Panc1 (cell line): ENCODE measurements around the gene RORC. TPM values are rescaled to one million over a fixed set of nuclear protein-coding genes. Genes with fewer than 3 reads are reported as not detected.

ENCODE experiments used
- ATAC-seq: fragments of 200-7000 bp; cut with Tn5 transposase; 2 replicates; pipeline ENCODE4 v1.9.1; 2020; ENCODE audit warnings: mild to moderate bottlenecking, moderate library complexity
- BruUV-seq: library from RNA; stranded (reverse); fragments of 400-500 nt; replicated peaks from 2 replicates; lab custom pipeline; 2021; lab: Mats Ljungman, UMichigan
- CTCF ChIA-PET: fragments of 300-600 bp; sonication (Branson Sonifier 250); formaldehyde crosslinking; loops from one replicate; lab custom pipeline; 2022; ENCODE audit warnings: antibody characterized with exemption; lab: Charles Lee
- POLR2A ChIA-PET: fragments of 300-600 bp; sonication (Branson Sonifier 250); formaldehyde crosslinking; loops from one replicate; lab custom pipeline; 2022; ENCODE audit warnings: antibody characterized with exemption; lab: Charles Lee
- DNase-seq: peaks from one replicate; pipeline ENCODE4 v3.0.0-alpha.2; 2010; ENCODE audit warnings: low read depth, low spot score
- H3K27ac ChIP-seq: 2 replicates; pipeline ENCODE4 v1.5.1; 2011; ENCODE audit warnings: mild to moderate bottlenecking, low read length, inconsistent platforms
- H3K27me3 ChIP-seq: fragments of 200-500 bp; sonication (Bioruptor generic); 2 replicates; pipeline ENCODE4 v1.6.0; 2014; ENCODE audit warnings: low read length, inconsistent platforms; ENCODE audit not compliant: control insufficient read depth, insufficient read depth
- H3K36me3 ChIP-seq: fragments of 200-500 bp; sonication (Bioruptor generic); 2 replicates; pipeline ENCODE4 v1.5.1; 2014; ENCODE audit warnings: inconsistent platforms, mild to moderate bottlenecking, low read length, moderate library complexity; ENCODE audit not compliant: control insufficient read depth, insufficient read depth
- H3K4me1 ChIP-seq: 2 replicates; pipeline ENCODE4 v1.5.1; 2011; ENCODE audit warnings: inconsistent platforms, mild to moderate bottlenecking, low read length, moderate library complexity; ENCODE audit not compliant: control insufficient read depth, insufficient read depth
- H3K4me3 ChIP-seq, 2 experiments: 2 replicates each; pipeline ENCODE4 v1.5.1; 2011 to 2012; ENCODE audit warnings: low read depth in 2 of 2, low read length in 2 of 2, mild to moderate bottlenecking in 2 of 2, inconsistent platforms in 1 of 2, moderate library complexity in 1 of 2
- H3K9me3 ChIP-seq: fragments of 200-500 bp; sonication (Bioruptor generic); 2 replicates; pipeline ENCODE4 v1.5.1; 2014; ENCODE audit warnings: low read depth, mild to moderate bottlenecking, inconsistent platforms, low read length, moderate library complexity; ENCODE audit not compliant: control insufficient read depth, insufficient read depth
- POLR2AphosphoS5 ChIP-seq: IDR thresholded peaks from 2 replicates; pipeline ENCODE4 v1.6.1; 2012; ENCODE audit warnings: mild to moderate bottlenecking, low read depth, low read length, moderate library complexity
- SIN3A ChIP-seq: IDR thresholded peaks from 2 replicates; pipeline ENCODE4 v1.6.1; 2012; ENCODE audit warnings: low read depth, mild to moderate bottlenecking, low read length, moderate library complexity, borderline replicate concordance; ENCODE audit not compliant: insufficient read depth
- TCF7L2 ChIP-seq: IDR thresholded peaks from 2 replicates; pipeline ENCODE4 v1.6.1; 2011; ENCODE audit warnings: mild to moderate bottlenecking, low read depth, low read length, inconsistent platforms
- in situ Hi-C: cut with HindIII; loops from 2 replicates; pipeline ENCODE4 v1.10.0; 2016; ENCODE audit warnings: low sequenced_read_pairs, low pct_unique_long_range_greater_than_20kb
- intact Hi-C: fragments of 100-400 bp; cut with micrococcal nuclease; formaldehyde crosslinking; loops from one replicate; pipeline ENCODE4 v1.10.0; 2022; ENCODE audit not compliant: unreplicated experiment
- total RNA-seq: library from RNA; stranded (reverse); gene quantifications from one replicate; pipeline ENCODE4 v1.2.1, GENCODE V29; 2021; ENCODE audit not compliant: unreplicated experiment
- TF ChIP-seq, protein P1 (sequence below): fragments of 450-650 bp; IDR thresholded peaks from 2 replicates; pipeline ENCODE4 v1.5.1; 2017; ENCODE audit warnings: mild to moderate bottlenecking
- TF ChIP-seq, protein P2 (sequence below), 2 experiments: IDR thresholded peaks; 2 replicates each; pipeline ENCODE4 v1.6.1; 2011 to 2012; ENCODE audit warnings: low read depth in 2 of 2, control low read depth in 1 of 2, low read length in 1 of 2, mild to moderate bottlenecking in 1 of 2, moderate library complexity in 1 of 2; ENCODE audit not compliant: insufficient read depth in 1 of 2

The RORC gene
- total RNA-seq, 1 experiment from 2014 or later: not detected

DNA sequence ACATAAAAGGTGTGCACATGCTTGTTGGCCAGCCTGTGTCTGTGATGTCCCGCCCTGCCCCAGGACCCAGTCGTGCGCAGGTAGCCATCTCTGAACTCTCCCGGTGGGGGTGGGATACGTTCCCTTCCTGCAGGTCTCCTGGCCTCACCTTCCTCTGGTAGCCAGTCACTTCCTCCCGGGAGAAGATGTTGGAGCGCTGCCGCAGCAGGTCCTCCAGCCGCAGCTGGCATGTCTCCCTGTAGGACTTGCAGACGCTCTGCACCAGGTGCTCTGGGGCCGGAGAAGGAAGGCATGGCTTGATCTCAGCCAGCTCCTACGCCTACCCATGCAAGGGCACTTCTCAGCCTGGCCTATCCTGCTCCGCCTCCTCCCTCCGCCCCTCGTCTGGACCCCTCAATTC lies 17.2 kb downstream of the RORC start:
- ChIA-PET CTCF (no interaction called here), POLR2A (no interaction called here)
- Histone ChIP-seq H3K27me3 (no peaks in the 10 kb centered on the region), H3K9me3 (no peaks in the 10 kb centered on the region), H3K4me3 (no peak overlapping the region), H3K4me1 (peaks cover 2% of the 10 kb centered on the region; the same call in 1 of the 2 replicates), H3K27ac (no peak overlapping the region), H3K36me3 (no peaks in the 10 kb centered on the region)
- no peak for TF ChIP-seq SIN3A
- no peak for TF ChIP-seq TCF7L2
- TF ChIP-seq, protein P1, sequence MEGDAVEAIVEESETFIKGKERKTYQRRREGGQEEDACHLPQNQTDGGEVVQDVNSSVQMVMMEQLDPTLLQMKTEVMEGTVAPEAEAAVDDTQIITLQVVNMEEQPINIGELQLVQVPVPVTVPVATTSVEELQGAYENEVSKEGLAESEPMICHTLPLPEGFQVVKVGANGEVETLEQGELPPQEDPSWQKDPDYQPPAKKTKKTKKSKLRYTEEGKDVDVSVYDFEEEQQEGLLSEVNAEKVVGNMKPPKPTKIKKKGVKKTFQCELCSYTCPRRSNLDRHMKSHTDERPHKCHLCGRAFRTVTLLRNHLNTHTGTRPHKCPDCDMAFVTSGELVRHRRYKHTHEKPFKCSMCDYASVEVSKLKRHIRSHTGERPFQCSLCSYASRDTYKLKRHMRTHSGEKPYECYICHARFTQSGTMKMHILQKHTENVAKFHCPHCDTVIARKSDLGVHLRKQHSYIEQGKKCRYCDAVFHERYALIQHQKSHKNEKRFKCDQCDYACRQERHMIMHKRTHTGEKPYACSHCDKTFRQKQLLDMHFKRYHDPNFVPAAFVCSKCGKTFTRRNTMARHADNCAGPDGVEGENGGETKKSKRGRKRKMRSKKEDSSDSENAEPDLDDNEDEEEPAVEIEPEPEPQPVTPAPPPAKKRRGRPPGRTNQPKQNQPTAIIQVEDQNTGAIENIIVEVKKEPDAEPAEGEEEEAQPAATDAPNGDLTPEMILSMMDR: no peak
- TF ChIP-seq, protein P2, sequence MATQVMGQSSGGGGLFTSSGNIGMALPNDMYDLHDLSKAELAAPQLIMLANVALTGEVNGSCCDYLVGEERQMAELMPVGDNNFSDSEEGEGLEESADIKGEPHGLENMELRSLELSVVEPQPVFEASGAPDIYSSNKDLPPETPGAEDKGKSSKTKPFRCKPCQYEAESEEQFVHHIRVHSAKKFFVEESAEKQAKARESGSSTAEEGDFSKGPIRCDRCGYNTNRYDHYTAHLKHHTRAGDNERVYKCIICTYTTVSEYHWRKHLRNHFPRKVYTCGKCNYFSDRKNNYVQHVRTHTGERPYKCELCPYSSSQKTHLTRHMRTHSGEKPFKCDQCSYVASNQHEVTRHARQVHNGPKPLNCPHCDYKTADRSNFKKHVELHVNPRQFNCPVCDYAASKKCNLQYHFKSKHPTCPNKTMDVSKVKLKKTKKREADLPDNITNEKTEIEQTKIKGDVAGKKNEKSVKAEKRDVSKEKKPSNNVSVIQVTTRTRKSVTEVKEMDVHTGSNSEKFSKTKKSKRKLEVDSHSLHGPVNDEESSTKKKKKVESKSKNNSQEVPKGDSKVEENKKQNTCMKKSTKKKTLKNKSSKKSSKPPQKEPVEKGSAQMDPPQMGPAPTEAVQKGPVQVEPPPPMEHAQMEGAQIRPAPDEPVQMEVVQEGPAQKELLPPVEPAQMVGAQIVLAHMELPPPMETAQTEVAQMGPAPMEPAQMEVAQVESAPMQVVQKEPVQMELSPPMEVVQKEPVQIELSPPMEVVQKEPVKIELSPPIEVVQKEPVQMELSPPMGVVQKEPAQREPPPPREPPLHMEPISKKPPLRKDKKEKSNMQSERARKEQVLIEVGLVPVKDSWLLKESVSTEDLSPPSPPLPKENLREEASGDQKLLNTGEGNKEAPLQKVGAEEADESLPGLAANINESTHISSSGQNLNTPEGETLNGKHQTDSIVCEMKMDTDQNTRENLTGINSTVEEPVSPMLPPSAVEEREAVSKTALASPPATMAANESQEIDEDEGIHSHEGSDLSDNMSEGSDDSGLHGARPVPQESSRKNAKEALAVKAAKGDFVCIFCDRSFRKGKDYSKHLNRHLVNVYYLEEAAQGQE (IDR thresholded peaks at IDR 0.05; ENCODE audit: insufficient read depth in 1 of 2, low read depth in 2 of 2, low read length in 1 of 2): no peak
- no peak for TF ChIP-seq POLR2AphosphoS5
- BruUV-seq: no TSS peak
- in situ Hi-C loops (no loop called here), intact Hi-C loops (no loop called here)
- ATAC-seq: no peak
- DNase-seq: no peak

DNA sequence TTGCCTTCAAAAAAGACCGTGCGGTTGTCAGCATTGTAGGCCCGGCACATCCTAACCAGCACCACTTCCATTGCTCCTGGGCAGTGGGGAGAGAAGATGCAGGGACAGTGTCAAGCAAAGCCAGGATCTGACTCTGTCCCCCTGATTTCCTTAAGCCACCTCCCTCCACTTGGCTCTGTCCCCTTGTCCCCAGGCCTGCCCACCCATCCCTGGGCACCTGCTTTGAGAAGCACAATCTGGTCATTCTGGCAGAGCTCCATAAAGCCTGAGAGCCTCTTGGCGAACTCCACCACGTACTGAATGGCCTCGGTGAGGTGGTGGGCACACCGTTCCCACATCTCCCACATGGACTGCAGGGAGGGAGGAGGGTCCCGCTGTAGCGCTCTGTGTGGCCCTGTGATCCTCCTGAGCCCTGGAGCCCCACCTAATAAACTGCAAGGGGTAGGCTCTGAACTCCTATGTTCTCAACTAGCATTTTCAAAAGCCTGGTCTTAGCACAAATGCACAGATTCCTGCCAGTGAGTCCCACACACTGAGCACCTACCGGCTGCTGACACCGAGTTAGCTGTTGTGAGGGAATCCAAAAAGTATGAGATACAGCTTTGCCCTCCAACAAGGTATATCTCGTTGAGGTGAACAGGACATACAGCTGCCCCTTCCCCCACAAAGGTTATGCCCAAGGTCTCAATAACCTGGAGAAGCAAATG lies 18.2 kb downstream of the RORC start:
- intact Hi-C loops: no loop called here
- in situ Hi-C loops: no loop called here

More for the DNA sequence above, 18.2 kb downstream of the RORC start:
- no peaks in the 10 kb centered on the region for H3K9me3 ChIP-seq
- ATAC-seq (no peak), DNase-seq (no peak)
- BruUV-seq: no TSS peak
- ChIA-PET POLR2A (no interaction called here), CTCF (no interaction called here)
- no peaks in the 10 kb centered on the region for H3K27me3 ChIP-seq
- H3K36me3 ChIP-seq: no peaks in the 10 kb centered on the region
- H3K27ac ChIP-seq: no peak overlapping the region
- H3K4me1 ChIP-seq: peaks cover 3% of the 10 kb centered on the region; the same call in 1 of the 2 replicates
- TF ChIP-seq, protein P2 (IDR thresholded peaks at IDR 0.05; ENCODE audit: insufficient read depth in 1 of 2, low read depth in 2 of 2, low read length in 1 of 2): no peak
- TF ChIP-seq POLR2AphosphoS5 (no peak), SIN3A (no peak), TCF7L2 (no peak)
- TF ChIP-seq, protein P1: no peak
- H3K4me3 ChIP-seq: no peak overlapping the region
